Inflammatory macrophage (primary cell): ENCODE data around the gene ZFPL1.

Source experiments
- DNase-seq, 2 donors: peaks; one replicate each; pipeline ENCODE4 v3.0.0-alpha.2; 2020 to 2022

Gene ZFPL1

DNA sequence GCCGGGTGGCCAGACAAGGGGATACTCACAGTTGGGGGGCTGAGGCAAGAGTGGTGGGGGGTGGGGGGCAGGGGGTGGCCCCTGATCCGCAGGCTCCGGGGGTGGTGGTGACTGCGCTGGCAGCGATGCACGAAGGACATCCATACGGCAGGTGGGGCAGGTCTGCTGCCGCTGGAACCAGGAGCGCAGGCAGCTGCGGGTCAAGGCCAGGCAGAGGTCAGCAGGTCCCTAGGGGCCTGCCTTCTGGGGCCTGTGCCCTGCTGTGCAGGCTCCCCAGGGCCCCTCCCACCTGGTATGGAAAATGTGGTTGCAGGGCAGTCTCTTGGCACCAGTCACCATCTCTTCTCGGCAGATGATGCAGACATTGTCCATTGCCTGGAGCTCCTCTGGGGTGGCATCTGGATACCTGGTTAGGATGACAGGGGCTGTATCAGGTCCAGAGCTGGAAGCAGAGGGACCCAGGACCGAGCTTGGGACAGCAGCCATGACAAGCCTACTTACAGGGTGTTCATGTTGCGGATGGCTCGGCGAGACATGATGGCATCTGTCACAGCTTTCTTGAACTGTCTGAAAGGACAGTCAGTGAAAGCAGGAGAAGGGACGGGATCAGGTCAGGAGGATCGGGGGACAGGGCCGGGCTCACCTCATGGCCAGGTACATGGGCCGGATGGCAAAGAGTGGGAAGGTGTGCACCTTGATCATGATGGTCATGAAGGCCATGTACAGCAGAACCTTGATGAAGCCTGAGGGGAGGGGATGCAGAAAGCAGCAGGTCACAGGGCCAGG is 46.8 kb downstream of the ZFPL1 start:
- no peak for DNase-seq

DNA sequence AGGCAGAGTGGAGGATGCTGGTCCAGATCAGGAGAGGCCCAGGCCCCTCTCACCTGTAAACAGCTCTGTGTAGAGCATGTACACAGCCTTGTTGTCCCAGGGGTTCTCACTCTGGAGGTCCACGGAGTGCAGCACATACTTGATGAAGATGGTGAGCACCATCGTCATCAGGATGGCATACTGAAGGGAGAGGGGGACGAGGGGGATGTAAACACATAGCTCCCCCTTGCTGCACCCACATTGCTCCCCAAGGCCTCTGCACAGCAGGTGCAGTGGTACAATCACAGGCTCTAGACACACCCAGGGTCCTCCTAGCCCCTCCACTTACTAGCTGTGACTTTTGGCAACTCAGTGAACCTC is 47.4 kb downstream of the ZFPL1 start:
- DNase-seq: no peak

DNA sequence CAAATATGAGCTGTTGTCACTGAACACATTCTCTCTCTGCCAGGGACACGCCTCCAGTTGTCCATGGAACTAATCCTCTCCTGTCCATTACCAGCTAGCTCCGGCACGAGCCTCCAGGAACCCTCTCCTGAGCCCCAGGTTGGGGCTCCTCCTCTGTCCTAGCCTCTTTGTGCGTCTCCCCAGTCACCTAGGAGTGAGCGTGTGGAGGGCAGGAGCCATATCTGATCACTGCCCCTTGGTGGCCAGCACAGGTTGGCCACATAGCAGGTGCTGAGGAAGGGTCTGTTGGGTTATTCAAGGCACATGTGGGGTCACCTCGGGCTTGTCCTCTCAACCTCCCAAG is 47.8 kb downstream of the ZFPL1 start:
- DNase-seq: no peak

DNA sequence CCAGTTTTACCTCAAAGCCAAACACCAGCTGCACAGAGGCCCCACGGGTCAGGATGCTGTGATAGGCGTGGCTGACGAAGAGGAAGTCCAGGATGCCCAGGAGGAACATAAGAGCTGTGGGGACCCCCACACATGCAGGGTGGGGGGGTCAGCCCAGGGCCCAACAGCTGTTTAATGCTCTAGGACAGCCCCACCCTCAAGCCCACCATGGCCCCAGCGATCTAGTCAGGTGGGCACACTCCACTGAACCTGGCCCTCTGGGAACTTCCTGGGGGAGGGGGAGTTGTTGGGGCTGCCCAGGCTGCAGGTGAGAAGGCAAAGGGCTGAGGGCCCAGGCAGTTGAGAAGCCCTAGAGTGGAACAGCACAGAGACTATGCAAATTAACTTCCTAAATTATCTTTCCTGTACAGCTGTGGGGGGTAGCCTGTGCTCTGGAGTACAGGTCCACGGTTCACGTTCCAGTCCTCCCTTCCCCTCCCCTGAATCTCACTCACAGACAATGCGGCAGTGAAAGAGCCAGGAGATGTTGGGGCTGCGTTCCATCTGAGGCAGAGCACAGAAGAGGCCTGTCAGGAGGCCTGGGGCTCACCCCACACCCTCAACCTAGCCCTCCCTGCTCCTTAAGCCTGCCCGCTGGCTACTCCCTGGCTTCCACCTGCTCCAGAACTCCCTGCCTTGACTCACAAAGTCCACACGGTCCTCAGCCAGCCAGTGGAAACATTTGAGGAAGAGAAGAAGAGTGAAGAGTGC is 48.4 kb downstream of the ZFPL1 start:
- no peak for DNase-seq

DNA sequence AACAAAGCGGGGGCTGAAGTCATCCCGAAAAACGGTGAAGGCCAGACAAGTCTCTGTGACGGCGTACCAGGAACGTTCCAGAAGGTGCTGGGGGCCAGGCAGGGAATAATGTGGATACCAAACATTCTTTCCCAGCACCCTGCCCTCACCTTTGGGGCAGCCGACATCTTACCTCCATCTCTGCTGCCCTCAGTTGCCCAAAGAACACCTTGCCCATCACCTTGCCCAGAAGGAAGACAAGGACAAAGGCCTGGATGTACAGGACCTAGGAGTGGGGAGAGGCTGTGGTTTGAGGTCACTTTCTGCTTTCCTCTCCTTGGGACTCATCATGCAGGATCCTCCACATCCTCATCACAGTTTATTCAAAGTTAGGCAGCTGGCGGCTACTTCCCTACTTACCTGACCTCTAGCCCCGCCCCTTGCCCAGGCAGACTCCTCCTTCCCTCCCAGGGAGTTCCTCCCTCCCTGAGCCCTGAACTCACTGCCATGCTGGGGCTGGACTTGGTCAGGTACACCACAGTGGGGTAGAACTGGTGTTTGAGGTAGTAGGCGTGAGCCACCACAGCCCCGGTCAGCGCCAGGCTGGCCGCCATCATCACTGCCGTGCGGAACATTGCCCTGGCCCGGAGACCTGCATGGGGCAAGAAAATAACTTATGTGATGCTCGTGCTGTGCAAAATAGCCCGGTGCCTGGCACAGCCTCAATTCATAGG is 49.1 kb downstream of the ZFPL1 start:
- DNase-seq: peak in 1 of 2 donors; percentile 50

DNA sequence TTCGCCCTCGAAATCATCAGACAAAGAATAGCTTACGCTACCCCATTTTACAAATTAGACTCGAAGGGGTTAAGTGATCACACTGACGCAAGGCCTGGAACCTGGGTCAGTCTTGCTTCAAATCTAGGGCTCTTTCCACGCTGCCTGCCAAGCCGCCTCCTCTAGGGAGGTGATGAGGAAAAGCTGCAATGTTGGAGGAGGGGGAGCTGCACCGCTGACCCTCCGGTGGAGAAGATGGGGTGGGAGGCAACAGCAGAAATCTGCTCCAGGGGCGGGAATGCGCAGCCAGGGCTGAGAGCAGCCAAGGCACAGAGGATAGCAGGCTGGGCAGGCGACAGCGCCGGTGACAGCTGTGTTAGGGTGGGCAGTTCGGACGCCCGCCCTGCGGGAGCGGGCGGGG is 49.7 kb downstream of the ZFPL1 start:
- no peak for DNase-seq

DNA sequence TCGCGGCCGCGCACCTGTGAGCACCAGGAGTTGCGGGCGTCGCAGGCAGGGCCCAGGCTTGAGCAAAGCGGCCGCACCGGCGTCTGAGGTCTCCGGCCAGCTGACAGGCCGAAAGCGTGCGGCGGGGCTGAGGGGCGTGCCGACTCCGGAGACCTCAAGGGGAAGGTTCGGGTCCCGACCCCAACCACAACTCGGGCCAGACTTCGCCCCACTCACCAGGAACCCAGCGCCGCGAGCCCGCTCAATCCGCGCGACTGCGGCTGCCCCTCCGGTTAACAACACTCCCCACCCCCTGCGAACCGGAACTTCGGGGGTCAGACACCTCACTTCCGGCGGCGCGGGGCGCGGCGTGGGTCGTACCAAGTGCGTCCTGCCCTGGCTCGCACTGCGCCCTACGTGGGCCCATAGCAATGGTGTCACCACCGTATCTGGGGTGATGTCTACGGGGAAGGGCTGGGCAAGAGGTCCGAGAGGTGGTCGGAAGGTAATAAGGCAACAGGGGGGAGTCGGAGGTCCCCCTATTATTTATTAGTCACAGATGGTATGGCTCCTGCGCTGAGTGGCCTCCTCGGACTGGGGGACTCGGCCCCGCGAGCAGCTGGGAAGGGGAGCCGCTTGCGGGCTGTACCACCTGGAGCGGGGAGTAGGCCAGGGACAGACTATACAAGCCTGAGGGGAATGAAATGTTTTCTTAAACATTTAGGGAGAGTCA is 50.4 kb downstream of the ZFPL1 start, which contains the start of gene SYVN1:
Gene SYVN1 (minus strand): TSS at position 280 of the 712 bp plus-strand sequence. CDS start 918 bp downstream, outside the sequence.
- DNase-seq: peak; percentile 89 to 95

DNA sequence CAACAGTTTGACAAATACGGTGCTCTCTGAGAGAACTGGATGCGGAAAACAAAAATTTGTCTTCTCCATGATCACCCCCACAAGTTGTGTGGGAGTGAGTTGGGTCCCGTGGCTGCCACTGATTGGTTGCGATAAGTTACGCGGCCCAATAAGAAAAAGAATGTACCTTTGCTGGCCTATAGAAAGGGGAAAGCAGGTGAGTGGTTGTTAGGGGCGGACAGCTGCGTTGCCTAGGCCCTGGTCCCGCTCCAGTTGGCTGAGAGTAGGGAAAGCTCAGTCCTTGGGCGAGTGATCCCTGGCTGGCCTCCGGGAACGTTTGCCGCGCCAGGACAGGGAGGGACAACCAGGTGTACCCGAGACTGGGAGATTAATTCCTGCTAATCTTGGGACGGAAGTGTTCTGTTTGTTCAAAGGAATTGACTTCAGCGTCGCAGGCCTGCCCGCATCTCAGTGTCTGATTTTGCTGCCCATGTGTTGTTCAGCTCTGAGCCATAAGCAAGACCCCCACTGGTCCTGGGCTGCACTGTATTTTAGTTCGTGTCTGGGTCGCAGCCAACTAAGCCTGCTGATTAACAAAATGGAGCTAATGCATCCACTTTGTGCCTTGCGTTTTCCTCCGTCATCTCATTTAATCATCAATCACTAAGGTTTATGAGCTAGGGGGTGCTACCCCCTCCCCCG is 51.1 kb downstream of the ZFPL1 start:
- DNase-seq: peak; percentile 95

DNA sequence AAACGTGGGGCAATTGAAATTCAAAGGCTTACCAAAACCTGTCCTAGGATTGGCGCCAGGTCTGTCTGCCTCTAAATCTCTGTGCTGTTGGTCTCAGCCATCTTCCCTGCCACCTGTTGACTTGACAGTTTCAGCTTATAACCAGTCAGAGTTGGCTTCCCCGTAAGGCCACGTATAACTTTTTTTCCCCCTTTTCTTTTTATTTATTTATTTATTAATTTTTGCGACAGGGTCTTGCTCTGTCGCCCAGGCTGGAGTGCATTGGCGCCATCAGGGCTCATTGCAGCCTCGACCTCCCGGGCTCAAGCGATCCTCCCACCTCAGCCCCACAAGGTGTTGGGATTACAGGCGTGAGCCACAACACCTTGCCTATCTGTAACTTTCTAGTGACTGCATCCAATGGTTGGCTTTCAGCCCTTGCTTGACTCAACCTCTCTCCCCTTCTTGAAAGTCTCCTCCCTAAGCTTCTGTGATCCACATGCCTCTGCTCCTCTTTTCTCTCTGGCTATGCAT is 51.7 kb downstream of the ZFPL1 start:
- no peak for DNase-seq

DNA sequence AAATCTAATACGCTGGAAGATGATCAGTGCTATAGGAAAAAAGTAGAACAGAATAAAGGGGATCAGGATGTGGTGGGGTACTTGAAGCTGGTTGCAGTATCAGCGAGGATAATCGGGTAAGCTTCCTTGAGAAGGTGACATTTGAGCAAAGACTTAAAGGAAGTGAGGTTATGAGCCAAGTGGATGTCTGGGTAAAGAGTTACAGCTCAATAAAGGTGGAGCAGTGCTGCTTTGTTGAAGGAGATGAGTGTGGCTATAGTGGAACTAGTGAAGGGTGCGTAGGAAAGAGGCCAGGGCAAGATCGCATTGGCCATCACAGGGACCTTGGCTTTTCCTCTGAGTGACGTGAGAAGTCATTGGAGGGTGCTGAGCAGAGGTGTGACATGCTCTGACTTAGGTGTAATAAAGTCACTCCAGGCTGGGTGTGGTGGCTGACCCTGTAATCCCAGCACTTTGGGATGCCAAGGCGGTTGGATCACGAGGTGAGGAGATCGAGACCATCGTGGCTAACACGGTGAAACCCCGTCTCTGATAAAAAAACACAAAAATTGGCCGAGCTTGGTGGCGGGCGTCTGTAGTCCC is 52.6 kb downstream of the ZFPL1 start:
- DNase-seq: no peak
